ENCODE results near the gene CNPY2.

DNA sequence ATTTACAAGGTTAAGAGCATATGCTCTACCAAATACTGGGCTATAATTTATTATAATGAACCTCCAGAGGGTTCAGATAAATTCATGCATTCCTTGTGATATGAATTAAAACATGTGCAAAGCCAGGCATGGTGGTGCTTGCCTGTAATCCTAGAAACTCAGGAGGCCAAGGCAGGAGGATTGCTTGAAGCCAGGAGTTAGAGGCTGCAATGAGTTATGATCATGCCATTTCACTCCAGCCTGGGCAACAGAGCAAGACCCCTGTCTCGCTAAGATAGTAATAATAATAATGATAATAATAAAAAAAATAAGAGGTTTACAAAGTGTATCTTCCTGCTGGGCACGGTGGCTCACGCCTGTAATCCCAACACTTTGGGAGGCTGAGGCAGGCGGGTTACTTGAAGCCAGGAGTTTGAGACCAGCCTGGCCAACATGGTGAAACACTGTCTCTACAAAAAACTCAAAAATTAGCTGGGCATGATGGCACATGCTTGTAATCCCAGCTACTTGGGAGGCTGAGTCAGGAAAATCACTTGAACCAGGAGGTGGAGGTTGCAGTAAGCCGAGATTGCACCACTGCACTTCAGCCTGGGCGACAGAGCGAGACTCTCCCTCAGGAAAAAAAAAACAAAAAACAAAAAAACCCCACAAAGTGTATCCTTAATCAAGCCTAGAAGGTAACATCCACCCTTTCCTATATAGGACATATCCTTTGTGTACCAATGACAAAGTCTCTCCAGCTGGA, 8.4 kb downstream of the CNPY2 start:
- TF ChIP-seq, protein P1, sequence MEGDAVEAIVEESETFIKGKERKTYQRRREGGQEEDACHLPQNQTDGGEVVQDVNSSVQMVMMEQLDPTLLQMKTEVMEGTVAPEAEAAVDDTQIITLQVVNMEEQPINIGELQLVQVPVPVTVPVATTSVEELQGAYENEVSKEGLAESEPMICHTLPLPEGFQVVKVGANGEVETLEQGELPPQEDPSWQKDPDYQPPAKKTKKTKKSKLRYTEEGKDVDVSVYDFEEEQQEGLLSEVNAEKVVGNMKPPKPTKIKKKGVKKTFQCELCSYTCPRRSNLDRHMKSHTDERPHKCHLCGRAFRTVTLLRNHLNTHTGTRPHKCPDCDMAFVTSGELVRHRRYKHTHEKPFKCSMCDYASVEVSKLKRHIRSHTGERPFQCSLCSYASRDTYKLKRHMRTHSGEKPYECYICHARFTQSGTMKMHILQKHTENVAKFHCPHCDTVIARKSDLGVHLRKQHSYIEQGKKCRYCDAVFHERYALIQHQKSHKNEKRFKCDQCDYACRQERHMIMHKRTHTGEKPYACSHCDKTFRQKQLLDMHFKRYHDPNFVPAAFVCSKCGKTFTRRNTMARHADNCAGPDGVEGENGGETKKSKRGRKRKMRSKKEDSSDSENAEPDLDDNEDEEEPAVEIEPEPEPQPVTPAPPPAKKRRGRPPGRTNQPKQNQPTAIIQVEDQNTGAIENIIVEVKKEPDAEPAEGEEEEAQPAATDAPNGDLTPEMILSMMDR (IDR thresholded peaks at IDR 0.05), result no peak
- no peak for TF ChIP-seq POLR2A (IDR thresholded peaks at IDR 0.05)

All from esophagus squamous epithelium (tissue), 4 donors.